ENCODE data around the gene KLHL29. TPM values are rescaled to one million over a fixed set of nuclear protein-coding genes. Genes with fewer than 3 reads are reported as not detected.

KLHL29 gene
- total and polyA plus RNA-seq, 10 of the 15 experiments (the other 5 are each of a cell fraction or from before 2014, with no cell fraction given): 1.4 to 19.5 (median 6.1) TPM

DNA sequence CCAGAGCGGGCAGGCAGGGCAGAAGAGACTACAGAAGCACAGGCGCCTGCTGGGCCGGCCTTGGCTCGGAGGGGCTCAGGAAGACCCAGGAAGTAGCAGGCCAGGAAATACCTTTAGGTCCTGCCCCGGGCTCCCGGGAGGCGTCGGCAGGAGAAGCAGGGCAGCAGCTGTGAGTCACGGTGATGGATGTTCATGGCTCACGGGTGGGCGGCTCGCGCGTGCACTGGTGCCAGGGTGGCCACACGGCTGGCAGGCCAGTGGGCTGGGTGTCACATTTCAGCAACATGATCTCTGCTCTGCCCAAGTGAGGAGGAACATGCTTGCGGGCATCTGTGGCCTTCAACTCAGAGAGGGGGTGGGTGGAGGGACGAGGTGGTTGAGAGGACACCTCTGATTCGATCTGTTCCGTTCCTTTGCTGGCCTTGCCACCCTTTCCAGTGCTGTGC lies 139.3 kb downstream of the KLHL29 start:
- ChIA-PET RAD21 (ENCODE audit: unreplicated experiment) (no interaction called here), POLR2A (no interaction called here), CTCF (no interaction called here), SMC1A (ENCODE audit: uncharacterized antibody, unreplicated experiment) (no interaction called here)
- ATAC-seq (no peak), DNase-seq (ENCODE audit: low read depth, low spot score) (no peak), FAIRE-seq (no peak)
- intact Hi-C loops (cut with micrococcal nuclease; ENCODE audit: unreplicated experiment) (no loop called here), in situ Hi-C loops (cut with MboI) (no loop called here)
- H3K4me2 ChIP-seq (ENCODE audit: control insufficient read depth, insufficient read depth): no peak overlapping the region
- H3K27me3 ChIP-seq (replicated peaks in 1 of 2; ENCODE audit: control insufficient read depth in 2 of 2, insufficient read depth in 2 of 2, low read length in 1 of 2): no peaks in the 10 kb centered on the region
- WGBS (ENCODE audit: insufficient coverage, insufficient replicate concordance, low lambda C conversion rate, missing lambda C conversion rate): 76% methylated on average over 19 of the region's 19 CpGs
- no peaks in the 10 kb centered on the region for H4K20me1 ChIP-seq (ENCODE audit: control insufficient read depth, insufficient read depth)
- no peaks in the 10 kb centered on the region for H3K4me1 ChIP-seq (ENCODE audit: control insufficient read depth, insufficient read depth, low read length)
- H3K27ac ChIP-seq (ENCODE audit: control insufficient read depth, insufficient read depth): no peak overlapping the region
- no peaks in the 10 kb centered on the region for H3K79me2 ChIP-seq (ENCODE audit: control insufficient read depth, insufficient read depth, low read length)
- H3K9ac ChIP-seq (ENCODE audit: control insufficient read depth, insufficient read depth, low read length): no peak overlapping the region
- H3K4me3 ChIP-seq: no peak overlapping the region
- TF ChIP-seq SREBF2 (IDR thresholded peaks at IDR 0.05; ENCODE audit: low read length) (no peak), SUPT20H (IDR thresholded peaks at IDR 0.05; ENCODE audit: borderline replicate concordance, control insufficient read depth, low read depth, low read length) (no peak)
- TF ChIP-seq, protein P1, sequence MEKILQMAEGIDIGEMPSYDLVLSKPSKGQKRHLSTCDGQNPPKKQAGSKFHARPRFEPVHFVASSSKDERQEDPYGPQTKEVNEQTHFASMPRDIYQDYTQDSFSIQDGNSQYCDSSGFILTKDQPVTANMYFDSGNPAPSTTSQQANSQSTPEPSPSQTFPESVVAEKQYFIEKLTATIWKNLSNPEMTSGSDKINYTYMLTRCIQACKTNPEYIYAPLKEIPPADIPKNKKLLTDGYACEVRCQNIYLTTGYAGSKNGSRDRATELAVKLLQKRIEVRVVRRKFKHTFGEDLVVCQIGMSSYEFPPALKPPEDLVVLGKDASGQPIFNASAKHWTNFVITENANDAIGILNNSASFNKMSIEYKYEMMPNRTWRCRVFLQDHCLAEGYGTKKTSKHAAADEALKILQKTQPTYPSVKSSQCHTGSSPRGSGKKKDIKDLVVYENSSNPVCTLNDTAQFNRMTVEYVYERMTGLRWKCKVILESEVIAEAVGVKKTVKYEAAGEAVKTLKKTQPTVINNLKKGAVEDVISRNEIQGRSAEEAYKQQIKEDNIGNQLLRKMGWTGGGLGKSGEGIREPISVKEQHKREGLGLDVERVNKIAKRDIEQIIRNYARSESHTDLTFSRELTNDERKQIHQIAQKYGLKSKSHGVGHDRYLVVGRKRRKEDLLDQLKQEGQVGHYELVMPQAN (conservative IDR thresholded peaks at IDR 0.05): no peak
- H3K9me3 ChIP-seq (replicated peaks; ENCODE audit: control insufficient read depth, insufficient read depth, low read length): no peaks in the 10 kb centered on the region
- H3K36me3 ChIP-seq (ENCODE audit: control insufficient read depth in 2 of 2, insufficient read depth in 2 of 2, low read length in 1 of 2): no peaks in the 10 kb centered on the region; a peak in 1 of 4 replicates
- no TSS peak for BruUV-seq (replicated peaks)
- no peak overlapping the region for H2AFZ ChIP-seq (ENCODE audit: control insufficient read depth, low read depth, low read length)

DNA sequence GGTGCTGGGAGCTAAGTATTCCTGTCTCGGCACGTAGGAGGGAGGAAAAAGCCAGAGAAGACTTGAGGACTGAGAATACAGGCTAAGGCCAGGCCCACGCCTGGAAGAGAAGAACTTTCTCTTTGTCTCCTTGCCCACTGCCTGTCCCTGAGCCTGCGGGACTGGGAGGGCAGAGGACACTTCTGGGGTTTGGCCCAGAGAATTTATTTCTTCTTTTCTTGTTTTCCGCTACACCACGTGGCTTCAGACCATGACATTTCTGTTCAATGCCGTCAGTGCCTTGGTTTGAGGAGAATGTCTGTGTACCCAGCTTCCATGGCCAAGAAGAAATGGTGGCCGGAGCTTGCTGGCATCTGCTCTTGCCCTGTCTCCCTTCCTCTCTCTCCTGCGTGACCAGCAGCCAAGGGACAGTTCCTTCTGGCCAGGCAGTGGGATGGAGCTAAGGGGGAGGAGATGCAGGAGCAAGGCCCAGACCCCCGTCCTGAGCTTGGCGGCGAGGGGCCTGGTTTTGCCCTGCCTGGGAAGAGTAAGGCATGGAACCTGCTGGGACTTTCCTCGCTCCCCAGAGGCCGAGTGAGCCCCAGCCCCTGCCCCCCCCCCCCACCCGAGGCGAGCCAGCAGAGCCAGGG lies 140.3 kb downstream of the KLHL29 start:
- Histone ChIP-seq H3K79me2 (ENCODE audit: control insufficient read depth, insufficient read depth, low read length) (no peaks in the 10 kb centered on the region), H3K4me3 (no peak overlapping the region), H3K4me2 (ENCODE audit: control insufficient read depth, insufficient read depth) (no peak overlapping the region), H4K20me1 (ENCODE audit: control insufficient read depth, insufficient read depth) (no peaks in the 10 kb centered on the region), H3K9me3 (replicated peaks; ENCODE audit: control insufficient read depth, insufficient read depth, low read length) (no peaks in the 10 kb centered on the region), H3K4me1 (ENCODE audit: control insufficient read depth, insufficient read depth, low read length) (no peaks in the 10 kb centered on the region), H3K27ac (ENCODE audit: control insufficient read depth, insufficient read depth) (no peak overlapping the region), H2AFZ (ENCODE audit: control insufficient read depth, low read depth, low read length) (no peak overlapping the region), H3K27me3 (replicated peaks in 1 of 2; ENCODE audit: control insufficient read depth in 2 of 2, insufficient read depth in 2 of 2, low read length in 1 of 2) (no peaks in the 10 kb centered on the region), H3K36me3 (ENCODE audit: control insufficient read depth in 2 of 2, insufficient read depth in 2 of 2, low read length in 1 of 2) (no peaks in the 10 kb centered on the region; a peak in 1 of 4 replicates), H3K9ac (ENCODE audit: control insufficient read depth, insufficient read depth, low read length) (no peak overlapping the region)
- FAIRE-seq: no peak
- CTCF ChIA-PET: no interaction called here
- BruUV-seq (replicated peaks): no TSS peak
- POLR2A ChIA-PET: no interaction called here
- SMC1A ChIA-PET (ENCODE audit: uncharacterized antibody, unreplicated experiment): no interaction called here
- intact Hi-C loops (cut with micrococcal nuclease; ENCODE audit: unreplicated experiment): no loop called here
- RAD21 ChIA-PET (ENCODE audit: unreplicated experiment): no interaction called here
- TF ChIP-seq, protein P2, sequence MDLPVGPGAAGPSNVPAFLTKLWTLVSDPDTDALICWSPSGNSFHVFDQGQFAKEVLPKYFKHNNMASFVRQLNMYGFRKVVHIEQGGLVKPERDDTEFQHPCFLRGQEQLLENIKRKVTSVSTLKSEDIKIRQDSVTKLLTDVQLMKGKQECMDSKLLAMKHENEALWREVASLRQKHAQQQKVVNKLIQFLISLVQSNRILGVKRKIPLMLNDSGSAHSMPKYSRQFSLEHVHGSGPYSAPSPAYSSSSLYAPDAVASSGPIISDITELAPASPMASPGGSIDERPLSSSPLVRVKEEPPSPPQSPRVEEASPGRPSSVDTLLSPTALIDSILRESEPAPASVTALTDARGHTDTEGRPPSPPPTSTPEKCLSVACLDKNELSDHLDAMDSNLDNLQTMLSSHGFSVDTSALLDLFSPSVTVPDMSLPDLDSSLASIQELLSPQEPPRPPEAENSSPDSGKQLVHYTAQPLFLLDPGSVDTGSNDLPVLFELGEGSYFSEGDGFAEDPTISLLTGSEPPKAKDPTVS (IDR thresholded peaks at IDR 0.05; ENCODE audit: low read depth, low read length): no peak
- no peak for TF ChIP-seq MYB (IDR thresholded peaks at IDR 0.05; ENCODE audit: borderline replicate concordance, low read depth, low read length)
- no peak for TF ChIP-seq IKZF2 (IDR thresholded peaks at IDR 0.05)
- 69% methylated on average over 14 of the region's 16 CpGs for WGBS (ENCODE audit: insufficient coverage, insufficient replicate concordance, low lambda C conversion rate, missing lambda C conversion rate)
- no peak for DNase-seq (ENCODE audit: low read depth, low spot score)
- in situ Hi-C loops (cut with MboI): no loop called here
- ATAC-seq: no peak
